T-helper 1 cell (primary cell): ENCODE data around the gene STRIP2.
"Not testable (repeated sequence)": the region's sequence is repeated elsewhere in the genome, so short reads cannot be mapped to it uniquely, and the experiment has no call there.

ENCODE experiments used
- DNase-seq, 5 donors: peaks; one replicate each; pipeline ENCODE4 v3.0.0-alpha.2; 2012 to 2020

STRIP2 gene

DNA sequence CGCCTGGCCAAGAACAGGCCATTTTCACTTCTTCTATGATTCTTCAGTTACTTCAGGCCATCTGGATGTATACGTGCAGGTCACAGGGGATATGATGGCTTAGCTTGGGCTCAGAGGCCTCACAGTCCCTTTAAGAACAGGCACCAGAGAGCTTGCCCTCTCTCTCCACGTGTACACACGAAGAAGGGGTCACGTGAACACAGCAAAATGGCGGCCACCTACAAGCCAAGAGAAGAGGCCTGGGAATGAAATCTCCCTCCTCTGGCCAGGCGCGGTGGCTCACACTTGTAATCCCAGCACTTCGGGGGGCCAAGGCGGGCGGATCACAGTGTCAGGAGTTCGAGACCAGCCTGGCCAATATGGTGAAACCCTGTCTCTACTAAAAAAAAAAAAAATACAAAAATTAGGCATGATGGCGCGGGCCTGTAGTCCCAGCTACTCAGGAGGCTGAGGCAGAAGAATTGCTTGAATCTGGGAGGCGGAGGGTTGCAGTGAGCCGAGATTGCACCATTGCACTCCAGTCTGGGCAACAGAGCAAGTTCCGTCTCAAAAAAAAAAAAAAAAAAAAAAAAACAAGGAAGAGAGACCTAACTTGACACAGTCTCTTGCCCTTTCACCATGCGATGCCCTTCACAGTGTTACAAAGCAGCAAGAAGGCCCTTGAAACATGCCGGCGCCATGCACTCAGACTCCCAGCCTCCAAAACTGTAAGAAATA, 100.5 kb downstream of the STRIP2 start:
- not testable (repeated sequence) for DNase-seq

DNA sequence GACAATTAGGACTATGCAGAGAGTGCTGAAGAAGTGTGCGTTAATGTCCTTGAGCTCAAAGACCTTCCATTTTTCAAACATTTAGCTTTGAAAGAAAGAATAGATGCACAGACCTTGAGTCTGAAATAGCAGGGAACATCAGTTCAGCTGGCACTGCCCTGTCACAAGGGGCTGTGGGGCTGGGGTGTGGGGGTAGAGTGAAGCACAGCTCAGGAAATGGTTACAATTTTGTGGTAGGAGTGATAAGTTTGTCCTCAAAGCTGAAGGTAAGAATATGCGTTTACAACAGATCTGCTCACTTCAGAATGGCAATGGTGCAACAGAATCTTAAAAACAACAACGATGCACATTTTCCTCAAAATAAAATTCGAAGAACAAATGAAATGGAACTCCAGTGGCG, 101.7 kb downstream of the STRIP2 start:
- DNase-seq = no peak

DNA sequence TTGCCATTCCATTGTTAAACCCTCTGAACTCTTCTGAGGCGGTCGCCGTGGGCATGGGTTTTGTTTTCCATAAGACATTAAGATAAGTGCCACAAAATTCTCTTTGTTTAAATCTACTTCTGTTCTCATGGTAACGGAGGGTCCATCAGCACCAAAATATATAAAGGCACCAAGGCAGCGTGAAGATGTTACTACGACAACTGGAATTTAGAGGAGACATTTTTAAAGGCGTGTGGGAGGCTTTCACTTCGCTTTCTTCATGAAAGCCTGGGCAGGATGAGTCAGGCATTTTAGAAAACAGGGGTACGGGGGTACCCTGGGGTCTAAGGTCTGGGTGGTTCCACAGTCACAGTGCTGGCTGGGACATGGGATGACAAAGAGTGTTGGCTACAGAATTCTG, 102.1 kb downstream of the STRIP2 start:
- DNase-seq = no peak
